ENCODE measurements around the gene ADAMTSL1.

GRCh38 chr9:18575686-18576085, 101.7 kb downstream of the ADAMTSL1 start:
- TF ChIP-seq CTCF (IDR thresholded peaks at IDR 0.05) (no peak), ZFX (IDR thresholded peaks at IDR 0.05; ENCODE audit: borderline replicate concordance) (no peak)

Measured in 22Rv1 (cell line).